ENCODE data around the gene FAIM. TPM values are rescaled to one million over a fixed set of nuclear protein-coding genes. Genes with fewer than 3 reads are reported as not detected.

Gene FAIM
- total and polyA plus RNA-seq, 2 donors (not counting 3 experiments of a cell fraction or from before 2014, with no cell fraction given): 2.3 to 11.9 TPM

GRCh38 chr3:138649134-138649533, 40.6 kb downstream of the FAIM start:
- Histone ChIP-seq H3K9me1 (replicated peaks; ENCODE audit: control insufficient read depth, extremely low read depth, insufficient read depth, low read length) (no peaks in the 10 kb centered on the region), H3K9ac (replicated peaks; ENCODE audit: extremely low read depth, insufficient read depth, low read length) (no peak overlapping the region), H2AFZ (ENCODE audit: low read depth, low read length) (no peak overlapping the region), H3K4me1 (ENCODE audit: control insufficient read depth, extremely low read depth, insufficient read depth, low read length) (no peaks in the 10 kb centered on the region), H3K27ac (ENCODE audit: insufficient read depth, low read depth, low read length) (no peak overlapping the region), H3K79me2 (ENCODE audit: control insufficient read depth, insufficient read depth, low read length) (no peaks in the 10 kb centered on the region), H3K36me3 (ENCODE audit: control insufficient read depth in 2 of 2, extremely low read depth in 1 of 2, insufficient read depth in 2 of 2, low read length in 2 of 2) (peaks cover 0 to 11% of the 10 kb centered on the region in 2 experiments), H3K9me3 (replicated peaks; ENCODE audit: control insufficient read depth, insufficient read depth, low read length) (no peaks in the 10 kb centered on the region), H3K4me2 (ENCODE audit: insufficient read depth, low read length) (no peak overlapping the region), H4K20me1 (replicated peaks; ENCODE audit: control insufficient read depth, extremely low read depth, insufficient read depth, low read length) (no peaks in the 10 kb centered on the region), H3K4me3 (replicated peaks in 1 of 3; ENCODE audit: insufficient read depth in 1 of 3, low read depth in 1 of 3, low read length in 3 of 3) (no peak overlapping the region), H3K27me3 (ENCODE audit: control insufficient read depth in 2 of 2, insufficient read depth in 2 of 2, low read length in 2 of 2) (no peaks in the 10 kb centered on the region)
- dilution Hi-C loops (cut with MboI; ENCODE audit: extremely low pct_ligation_motif_present, low sequenced_read_pairs): no loop called here
- no peak for TF ChIP-seq GATA2 (IDR thresholded peaks at IDR 0.05; ENCODE audit: insufficient read depth, insufficient read length, low read depth, low read length)
- no peak for TF ChIP-seq CTCF (IDR thresholded peaks at IDR 0.05; ENCODE audit: extremely low read depth in 1 of 2, insufficient read depth in 1 of 2, low read depth in 1 of 2, low read length in 2 of 2)
- TF ChIP-seq POLR2A (IDR thresholded peaks at IDR 0.05; ENCODE audit: low read depth, low read length): no peak
- TF ChIP-seq POLR2AphosphoS5 (IDR thresholded peaks at IDR 0.05; ENCODE audit: insufficient read depth, low read depth, low read length): no peak
- no peak for TF ChIP-seq MYC (IDR thresholded peaks at IDR 0.05; ENCODE audit: low read depth, low read length)
- TF ChIP-seq MAX (IDR thresholded peaks at IDR 0.05; ENCODE audit: insufficient read depth, insufficient read length): no peak
- no peak for TF ChIP-seq JUN (IDR thresholded peaks at IDR 0.05; ENCODE audit: borderline replicate concordance, insufficient read depth, insufficient read length, low read depth)
- no peak for TF ChIP-seq FOS (IDR thresholded peaks at IDR 0.05; ENCODE audit: borderline replicate concordance, insufficient read depth, low read length)
- TF ChIP-seq EZH2 (IDR thresholded peaks at IDR 0.05; ENCODE audit: borderline replicate concordance, low read depth, low read length, severe bottlenecking): no peak
- intact Hi-C loops (cut with micrococcal nuclease): no loop called here
- DNase-seq (ENCODE audit: low read depth, low spot score): no peak
- POLR2A ChIA-PET: interaction anchor here (0.6 kb wide), 1 partner anchor 476 kb away, joined by 3 read pairs; no protein-coding TSS in a partner anchor
- CTCF ChIA-PET: no interaction called here
- no TSS peak for BruUV-seq (replicated peaks)
- FAIRE-seq: no peak

All from endothelial cell of umbilical vein (primary cell).